IMR-90 (cell line): ENCODE data around the gene TAL1. TPM values are rescaled to one million over a fixed set of nuclear protein-coding genes. Genes with fewer than 3 reads are reported as not detected.

Source experiments
- ATAC-seq: fragments of 200-7000 bp; cut with Tn5 transposase; 2 replicates; pipeline ENCODE4 v1.9.1; 2020; ENCODE audit warnings: low read depth, mild to moderate bottlenecking, moderate library complexity
- BruUV-seq: library from RNA; stranded (reverse); fragments of 400-500 nt; replicated peaks from 2 replicates; lab custom pipeline; 2021; lab: Mats Ljungman, UMichigan
- CTCF ChIA-PET: fragments of 300-600 bp; formaldehyde crosslinking; extraction: SDS; loops from one replicate; lab custom pipeline; 2021; ENCODE audit warnings: antibody characterized with exemption; lab: Yijun Ruan, JAX
- POLR2A ChIA-PET: fragments of 300-600 bp; sonication (Branson Sonifier 250); formaldehyde crosslinking; loops from one replicate; lab custom pipeline; 2022; ENCODE audit warnings: antibody characterized with exemption; ENCODE audit not compliant: unreplicated experiment; lab: Charles Lee
- DNase-seq: peaks from one replicate; pipeline ENCODE4 v3.0.0; 2013
- H2AFZ ChIP-seq: replicated peaks from 2 replicates; pipeline ENCODE3; 2013; ENCODE audit warnings: low read length, mild to moderate bottlenecking; ENCODE audit not compliant: poor library complexity
- H2AK5ac ChIP-seq: 2 replicates; pipeline ENCODE4 v1.6.1; 2013; ENCODE audit warnings: low read depth, low read length, inconsistent platforms
- H2AK9ac ChIP-seq: replicated peaks from 2 replicates; pipeline ENCODE3; 2013; ENCODE audit warnings: mild to moderate bottlenecking, low read depth, low read length, moderate library complexity; ENCODE audit not compliant: poor library complexity
- H2BK120ac ChIP-seq: 2 replicates; pipeline ENCODE4 v1.6.1; 2013; ENCODE audit warnings: low read depth, low read length, inconsistent platforms
- H2BK15ac ChIP-seq: 3 replicates; pipeline ENCODE4 v1.6.1; 2013; ENCODE audit warnings: low read depth, low read length, inconsistent platforms
- H2BK20ac ChIP-seq: 2 replicates; pipeline ENCODE4 v1.6.1; 2013; ENCODE audit warnings: low read depth, mild to moderate bottlenecking, inconsistent platforms, low read length, moderate library complexity
- H2BK5ac ChIP-seq: 2 replicates; pipeline ENCODE4 v1.6.1; 2013; ENCODE audit warnings: mild to moderate bottlenecking, low read depth, low read length, inconsistent platforms; ENCODE audit not compliant: poor library complexity, severe bottlenecking
- H3K14ac ChIP-seq: replicated peaks from 2 replicates; pipeline ENCODE4 v1.6.1; 2013; ENCODE audit warnings: low read depth, low read length, inconsistent platforms
- H3K18ac ChIP-seq: 2 replicates; pipeline ENCODE4 v1.6.1; 2013; ENCODE audit warnings: low read depth, low read length, control low read depth
- H3K23ac ChIP-seq: 2 replicates; pipeline ENCODE4 v1.6.1; 2013; ENCODE audit warnings: low read depth, low read length, inconsistent platforms
- H3K27ac ChIP-seq: 2 replicates; pipeline ENCODE4 v1.5.1; 2013; ENCODE audit warnings: mild to moderate bottlenecking, control low read depth, low read length; ENCODE audit not compliant: insufficient read depth
- H3K27me3 ChIP-seq: 2 replicates; pipeline ENCODE4 v1.6.1; 2013; ENCODE audit warnings: low read length; ENCODE audit not compliant: control insufficient read depth, insufficient read depth
- H3K36me3 ChIP-seq: 2 replicates; pipeline ENCODE4 v1.6.1; 2013; ENCODE audit warnings: low read length, mixed read lengths; ENCODE audit not compliant: control insufficient read depth, insufficient read depth
- H3K4ac ChIP-seq: 2 replicates; pipeline ENCODE4 v1.6.1; 2013; ENCODE audit warnings: low read depth, low read length, inconsistent platforms
- H3K4me1 ChIP-seq: 2 replicates; pipeline ENCODE4 v1.6.1; 2013; ENCODE audit warnings: low read length, mixed read lengths; ENCODE audit not compliant: control insufficient read depth, insufficient read depth
- H3K4me2 ChIP-seq: 2 replicates; pipeline ENCODE4 v1.6.1; 2013; ENCODE audit warnings: low read depth, mild to moderate bottlenecking, control low read depth, low read length, moderate library complexity
- H3K4me3 ChIP-seq: 2 replicates; pipeline ENCODE4 v1.5.1; 2013; ENCODE audit warnings: low read depth, mild to moderate bottlenecking, control low read depth, low read length, moderate library complexity; ENCODE audit not compliant: insufficient read depth
- H3K56ac ChIP-seq: 2 replicates; pipeline ENCODE4 v1.6.1; 2013; ENCODE audit warnings: low read length, inconsistent platforms; ENCODE audit not compliant: insufficient read depth; ENCODE audit errors: extremely low read depth
- H3K79me1 ChIP-seq, 2 experiments: 2 replicates each; pipeline ENCODE4 v1.6.1; 2013; ENCODE audit warnings: low read length in 2 of 2, inconsistent platforms in 1 of 2, low read depth in 1 of 2
- H3K9ac ChIP-seq: 2 replicates; pipeline ENCODE4 v1.6.1; 2013; ENCODE audit warnings: low read depth, low read length, control low read depth
- H3K9me1 ChIP-seq: 2 replicates; pipeline ENCODE4 v1.6.1; 2013; ENCODE audit warnings: low read length, inconsistent platforms; ENCODE audit not compliant: insufficient read depth
- H3K9me3 ChIP-seq: 2 replicates; pipeline ENCODE4 v1.6.1; 2013; ENCODE audit warnings: low read length; ENCODE audit not compliant: control insufficient read depth, insufficient read depth
- H4K20me1 ChIP-seq: 2 replicates; pipeline ENCODE4 v1.6.1; 2013; ENCODE audit warnings: low read length, inconsistent platforms; ENCODE audit not compliant: insufficient read depth
- H4K5ac ChIP-seq: 2 replicates; pipeline ENCODE4 v1.6.1; 2013; ENCODE audit warnings: mild to moderate bottlenecking, low read depth, low read length, control low read depth
- H4K8ac ChIP-seq, 2 experiments: 2 replicates each; pipeline ENCODE4 v1.6.1; 2013; ENCODE audit warnings: low read depth in 2 of 2, low read length in 2 of 2, control low read depth in 1 of 2, inconsistent platforms in 1 of 2
- H4K91ac ChIP-seq: 2 replicates; pipeline ENCODE4 v1.6.1; 2013; ENCODE audit warnings: low read depth, low read length, inconsistent platforms; ENCODE audit not compliant: insufficient read depth
- BHLHE40 ChIP-seq: fragments of 150-350 bp; IDR thresholded peaks from 2 replicates; pipeline ENCODE4 v1.6.1; 2016; ENCODE audit warnings: mild to moderate bottlenecking, low read depth, low read length
- CEBPB ChIP-seq: IDR thresholded peaks from 2 replicates; pipeline ENCODE4 v1.6.1; 2012; ENCODE audit warnings: low read depth, low read length, improper control_type of control experiment
- CHD1 ChIP-seq: IDR thresholded peaks from 2 replicates; pipeline ENCODE4 v1.6.1; 2012; ENCODE audit warnings: low read depth, low read length, improper control_type of control experiment
- FOS ChIP-seq: fragments of 150-350 bp; IDR thresholded peaks from 2 replicates; pipeline ENCODE4 v1.6.1; 2016; ENCODE audit warnings: low read depth, low read length
- MAFK ChIP-seq: IDR thresholded peaks from 2 replicates; pipeline ENCODE4 v1.6.1; 2012; ENCODE audit warnings: low read depth, low read length, improper control_type of control experiment
- MXI1 ChIP-seq: IDR thresholded peaks from 2 replicates; pipeline ENCODE4 v1.6.1; 2012; ENCODE audit warnings: low read depth, mild to moderate bottlenecking, low read length, moderate library complexity, borderline replicate concordance
- NFE2L2 ChIP-seq: fragments of 150-350 bp; IDR thresholded peaks from 2 replicates; pipeline ENCODE4 v1.6.1; 2016; ENCODE audit warnings: low read depth, mild to moderate bottlenecking, low read length
- RAD21 ChIP-seq: IDR thresholded peaks from 2 replicates; pipeline ENCODE4 v1.6.1; 2012; ENCODE audit warnings: low read length, improper control_type of control experiment
- RCOR1 ChIP-seq: IDR thresholded peaks from 2 replicates; pipeline ENCODE4 v1.6.1; 2012; ENCODE audit warnings: mild to moderate bottlenecking, low read length, improper control_type of control experiment; ENCODE audit not compliant: insufficient replicate concordance
- RFX5 ChIP-seq: IDR thresholded peaks from 2 replicates; pipeline ENCODE4 v1.8.0; 2012; ENCODE audit warnings: low read depth, mild to moderate bottlenecking, low read length, moderate library complexity
- SMC3 ChIP-seq: fragments of 150-350 bp; IDR thresholded peaks from 2 replicates; pipeline ENCODE4 v1.6.1; 2016; ENCODE audit warnings: low read depth, mild to moderate bottlenecking, antibody characterized with exemption, low read length, moderate library complexity
- WGBS, 2 experiments: methylation state at CpG; one replicate each; pipeline versions ENCODE4 v1.1.5 to v1.1.7; 2013; ENCODE audit warnings: missing lambda C conversion rate in 2 of 2; ENCODE audit not compliant: insufficient read length in 1 of 2; ENCODE audit errors: extremely low coverage in 2 of 2; 5-methylcytosine and 5-hydroxymethylcytosine counted together
- dilution Hi-C: fragments of 300-500 bp; cut with HindIII; formaldehyde crosslinking; loops from one replicate; pipeline ENCODE4 v1.14.3; 2018; ENCODE audit warnings: low sequenced_read_pairs; ENCODE audit not compliant: unreplicated experiment
- in situ Hi-C: fragments of 300-500 bp; cut with MboI; formaldehyde crosslinking; loops from 3 replicates; pipeline ENCODE4 v1.14.3; 2019; ENCODE audit warnings: low sequenced_read_pairs, inconsistent platforms, mixed read lengths
- intact Hi-C: fragments of 100-400 bp; cut with micrococcal nuclease; formaldehyde crosslinking; loops from 2 replicates; pipeline ENCODE4 v1.10.0; 2022
- polyA plus RNA-seq, 3 experiments: library from polyadenylated mRNA; depleted of rRNA; stranded (reverse); fragments of >200 nt; gene quantifications; 2 replicates each; pipeline ENCODE4 v1.2.3, GENCODE V29; 2012; ENCODE audit warnings: low replicate concordance in 1 of 3
- total RNA-seq: library from RNA; depleted of rRNA; stranded (reverse); fragments of >200 nt; gene quantifications from 2 replicates; pipeline ENCODE4 v1.2.3, GENCODE V29; 2012
- TF ChIP-seq, protein P1 (sequence below): conservative IDR thresholded peaks from 2 replicates; pipeline ENCODE4 v1.5.1; 2012; ENCODE audit warnings: mild to moderate bottlenecking, low read depth, low read length, improper control_type of control experiment
- TF ChIP-seq, protein P2 (sequence below): fragments of 150-350 bp; IDR thresholded peaks from 2 replicates; pipeline ENCODE4 v1.6.1; 2017; ENCODE audit warnings: mild to moderate bottlenecking, antibody characterized with exemption, low read length, low read depth
- TF ChIP-seq, protein P3 (sequence below): fragments of 150-350 bp; IDR thresholded peaks from 2 replicates; pipeline ENCODE4 v1.6.1; 2016; ENCODE audit warnings: low read depth, mild to moderate bottlenecking, low read length, moderate library complexity, borderline replicate concordance

The TAL1 gene
- total and polyA plus RNA-seq, 2 of the 4 experiments (the other 2 are of a cell fraction) = not detected

GRCh38 chr1:47209725-47210325 is 22.2 kb downstream of the TAL1 start:
- intact Hi-C loops = no loop called here
- Histone ChIP-seq H4K8ac (no peak overlapping the region), H3K23ac (no peak overlapping the region), H3K27me3 (peaks cover 19% of the 10 kb centered on the region), H2AK9ac (no peak overlapping the region), H3K18ac (no peak overlapping the region), H3K4me2 (no peak overlapping the region), H2BK20ac (no peak overlapping the region), H3K9me1 (no peaks in the 10 kb centered on the region), H3K79me1 (no peaks in the 10 kb centered on the region), H4K5ac (no peak overlapping the region), H3K36me3 (no peaks in the 10 kb centered on the region), H4K91ac (no peak overlapping the region), H3K4me1 (no peaks in the 10 kb centered on the region), H3K56ac (no peak overlapping the region), H2BK15ac (no peak overlapping the region), H2AK5ac (no peak overlapping the region), H4K20me1 (no peaks in the 10 kb centered on the region), H2AFZ (no peak overlapping the region), H3K27ac (no peak overlapping the region), H3K9me3 (no peaks in the 10 kb centered on the region), H2BK5ac (no peak overlapping the region), H3K4me3 (no peak overlapping the region), H2BK120ac (no peak overlapping the region), H3K4ac (no peak overlapping the region), H3K14ac (no peak overlapping the region), H3K9ac (no peak overlapping the region)
- WGBS, 2 experiments = no CpG with 5 or more reads among the region's 3 CpGs
- in situ Hi-C loops = no loop called here
- ChIA-PET POLR2A (no interaction called here), CTCF (no interaction called here)
- ATAC-seq (no peak), DNase-seq (no peak)
- TF ChIP-seq SMC3 = no peak
- no peak for TF ChIP-seq RCOR1
- TF ChIP-seq, protein P1, sequence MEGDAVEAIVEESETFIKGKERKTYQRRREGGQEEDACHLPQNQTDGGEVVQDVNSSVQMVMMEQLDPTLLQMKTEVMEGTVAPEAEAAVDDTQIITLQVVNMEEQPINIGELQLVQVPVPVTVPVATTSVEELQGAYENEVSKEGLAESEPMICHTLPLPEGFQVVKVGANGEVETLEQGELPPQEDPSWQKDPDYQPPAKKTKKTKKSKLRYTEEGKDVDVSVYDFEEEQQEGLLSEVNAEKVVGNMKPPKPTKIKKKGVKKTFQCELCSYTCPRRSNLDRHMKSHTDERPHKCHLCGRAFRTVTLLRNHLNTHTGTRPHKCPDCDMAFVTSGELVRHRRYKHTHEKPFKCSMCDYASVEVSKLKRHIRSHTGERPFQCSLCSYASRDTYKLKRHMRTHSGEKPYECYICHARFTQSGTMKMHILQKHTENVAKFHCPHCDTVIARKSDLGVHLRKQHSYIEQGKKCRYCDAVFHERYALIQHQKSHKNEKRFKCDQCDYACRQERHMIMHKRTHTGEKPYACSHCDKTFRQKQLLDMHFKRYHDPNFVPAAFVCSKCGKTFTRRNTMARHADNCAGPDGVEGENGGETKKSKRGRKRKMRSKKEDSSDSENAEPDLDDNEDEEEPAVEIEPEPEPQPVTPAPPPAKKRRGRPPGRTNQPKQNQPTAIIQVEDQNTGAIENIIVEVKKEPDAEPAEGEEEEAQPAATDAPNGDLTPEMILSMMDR = no peak
- TF ChIP-seq, protein P2, sequence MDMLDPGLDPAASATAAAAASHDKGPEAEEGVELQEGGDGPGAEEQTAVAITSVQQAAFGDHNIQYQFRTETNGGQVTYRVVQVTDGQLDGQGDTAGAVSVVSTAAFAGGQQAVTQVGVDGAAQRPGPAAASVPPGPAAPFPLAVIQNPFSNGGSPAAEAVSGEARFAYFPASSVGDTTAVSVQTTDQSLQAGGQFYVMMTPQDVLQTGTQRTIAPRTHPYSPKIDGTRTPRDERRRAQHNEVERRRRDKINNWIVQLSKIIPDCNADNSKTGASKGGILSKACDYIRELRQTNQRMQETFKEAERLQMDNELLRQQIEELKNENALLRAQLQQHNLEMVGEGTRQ = no peak
- TF ChIP-seq FOS = no peak
- no peak for TF ChIP-seq CEBPB
- TF ChIP-seq MAFK = no peak
- no peak for TF ChIP-seq MXI1
- TF ChIP-seq CHD1 = no peak
- TF ChIP-seq RAD21 = no peak
- no peak for TF ChIP-seq NFE2L2
- TF ChIP-seq BHLHE40 = no peak
- TF ChIP-seq, protein P3, sequence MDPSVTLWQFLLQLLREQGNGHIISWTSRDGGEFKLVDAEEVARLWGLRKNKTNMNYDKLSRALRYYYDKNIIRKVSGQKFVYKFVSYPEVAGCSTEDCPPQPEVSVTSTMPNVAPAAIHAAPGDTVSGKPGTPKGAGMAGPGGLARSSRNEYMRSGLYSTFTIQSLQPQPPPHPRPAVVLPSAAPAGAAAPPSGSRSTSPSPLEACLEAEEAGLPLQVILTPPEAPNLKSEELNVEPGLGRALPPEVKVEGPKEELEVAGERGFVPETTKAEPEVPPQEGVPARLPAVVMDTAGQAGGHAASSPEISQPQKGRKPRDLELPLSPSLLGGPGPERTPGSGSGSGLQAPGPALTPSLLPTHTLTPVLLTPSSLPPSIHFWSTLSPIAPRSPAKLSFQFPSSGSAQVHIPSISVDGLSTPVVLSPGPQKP = no peak
- no peak for TF ChIP-seq RFX5
- dilution Hi-C loops = no loop called here
- no TSS peak for BruUV-seq
